Activated CD4-positive, CD25-positive, alpha-beta regulatory T cell treated with anti-CD3 and anti-CD28 coated beads, Interleukin-2, amount 50 U/mL, for 72 hours (primary cell): ENCODE data around the gene POM121L12.

Source experiments
- DNase-seq: peaks from one replicate; pipeline ENCODE4 v3.0.0; 2021

Gene POM121L12

GRCh38 chr7:53035499-53036412 is at the start of gene POM121L12:
Gene POM121L12, plus strand, starts transcription at chr7:53035633. Its CDS starts 39 bp downstream, at chr7:53035672.
- no peak for DNase-seq

- DNase-seq: no peak
These were observed 43.4 kb upstream of the POM121L12 start for GRCh38 chr7:52992001-52992400.

- DNase-seq: no peak
These were observed 42.8 kb upstream of the POM121L12 start for GRCh38 chr7:52992479-52993162.

GRCh38 chr7:52995676-52996075 is 39.8 kb upstream of the POM121L12 start:
- no peak for DNase-seq

- DNase-seq: no peak
These were observed 34.2 kb upstream of the POM121L12 start for GRCh38 chr7:53001221-53001620.

- DNase-seq: no peak
These were observed 33.0 kb upstream of the POM121L12 start for GRCh38 chr7:53002389-53002788.

- no peak for DNase-seq
These were observed 31.6 kb upstream of the POM121L12 start for GRCh38 chr7:53003653-53004445.

GRCh38 chr7:53013925-53014324 is 21.5 kb upstream of the POM121L12 start:
- DNase-seq: no peak

GRCh38 chr7:53015463-53015862 is 20.0 kb upstream of the POM121L12 start:
- no peak for DNase-seq

GRCh38 chr7:53022893-53023292 is 12.5 kb upstream of the POM121L12 start:
- DNase-seq: no peak

- DNase-seq: no peak
These were observed 13.2 kb downstream of the POM121L12 start for GRCh38 chr7:53048638-53049037.

GRCh38 chr7:53050433-53050832 is 15.0 kb downstream of the POM121L12 start:
- DNase-seq: no peak

- DNase-seq: no peak
These were observed 24.2 kb downstream of the POM121L12 start for GRCh38 chr7:53059591-53059990.

GRCh38 chr7:53060066-53060465 is 24.6 kb downstream of the POM121L12 start:
- DNase-seq: no peak

GRCh38 chr7:53062796-53063195 is 27.4 kb downstream of the POM121L12 start:
- DNase-seq: no peak

- no peak for DNase-seq
These were observed 33.2 kb downstream of the POM121L12 start for GRCh38 chr7:53068673-53069072.

- DNase-seq: no peak
These were observed 35.5 kb downstream of the POM121L12 start for GRCh38 chr7:53070883-53071282.
